ENCODE results near the gene HOXC4. TPM values are rescaled to one million over a fixed set of nuclear protein-coding genes. Genes with fewer than 3 reads are reported as not detected.

Gene HOXC4
- total RNA-seq, 1 donor from 2014 or later, result not detected

GRCh38 chr12:54033106-54033979 lies 20.3 kb upstream of the HOXC4 start:
- TF ChIP-seq CTCF (IDR thresholded peaks at IDR 0.05), result no peak
- Mint-ChIP-seq H3K36me3 (ENCODE audit: unreplicated experiment) (no peaks in the 10 kb centered on the region), H3K9me3 (ENCODE audit: unreplicated experiment) (peaks cover 4% of the 10 kb centered on the region), H3K27me3 (ENCODE audit: unreplicated experiment) (peaks cover 78% of the 10 kb centered on the region), H3K4me1 (ENCODE audit: unreplicated experiment) (peaks cover 21% of the 10 kb centered on the region), H3K4me3 (ENCODE audit: unreplicated experiment) (no peak overlapping the region), H3K27ac (ENCODE audit: unreplicated experiment) (no peak overlapping the region)
- no peak for DNase-seq (ENCODE audit: extremely low spot score, unreplicated experiment)

- Mint-ChIP-seq H3K9me3 (ENCODE audit: unreplicated experiment) (peaks cover 4% of the 10 kb centered on the region), H3K4me3 (ENCODE audit: unreplicated experiment) (no peak overlapping the region), H3K27me3 (ENCODE audit: unreplicated experiment) (peaks cover 82% of the 10 kb centered on the region), H3K36me3 (ENCODE audit: unreplicated experiment) (no peaks in the 10 kb centered on the region), H3K4me1 (ENCODE audit: unreplicated experiment) (peaks cover 21% of the 10 kb centered on the region), H3K27ac (ENCODE audit: unreplicated experiment) (no peak overlapping the region)
- DNase-seq (ENCODE audit: extremely low spot score, unreplicated experiment), result no peak
- no peak for TF ChIP-seq CTCF (IDR thresholded peaks at IDR 0.05)
Observed at GRCh38 chr12:54033980-54034784, 19.5 kb upstream of the HOXC4 start.

GRCh38 chr12:54034785-54035310 lies 18.8 kb upstream of the HOXC4 start:
- no peak for DNase-seq (ENCODE audit: extremely low spot score, unreplicated experiment)
- Mint-ChIP-seq H3K36me3 (ENCODE audit: unreplicated experiment) (no peaks in the 10 kb centered on the region), H3K27me3 (ENCODE audit: unreplicated experiment) (peaks cover 83% of the 10 kb centered on the region), H3K4me1 (ENCODE audit: unreplicated experiment) (peaks cover 16% of the 10 kb centered on the region), H3K27ac (ENCODE audit: unreplicated experiment) (no peak overlapping the region), H3K4me3 (ENCODE audit: unreplicated experiment) (no peak overlapping the region), H3K9me3 (ENCODE audit: unreplicated experiment) (peaks cover 4% of the 10 kb centered on the region)
- no peak for TF ChIP-seq CTCF (IDR thresholded peaks at IDR 0.05)

GRCh38 chr12:54035568-54036264 lies 17.9 kb upstream of the HOXC4 start:
- Mint-ChIP-seq H3K27me3 (ENCODE audit: unreplicated experiment) (peaks cover 86% of the 10 kb centered on the region), H3K9me3 (ENCODE audit: unreplicated experiment) (peaks cover 4% of the 10 kb centered on the region), H3K36me3 (ENCODE audit: unreplicated experiment) (no peaks in the 10 kb centered on the region), H3K27ac (ENCODE audit: unreplicated experiment) (no peak overlapping the region), H3K4me1 (ENCODE audit: unreplicated experiment) (peaks cover 11% of the 10 kb centered on the region), H3K4me3 (ENCODE audit: unreplicated experiment) (no peak overlapping the region)
- TF ChIP-seq CTCF (IDR thresholded peaks at IDR 0.05), result no peak
- DNase-seq (ENCODE audit: extremely low spot score, unreplicated experiment), result no peak
